Gastrocnemius medialis (tissue), 4 donors: Measurements from ENCODE around the gene RARG. TPM values are rescaled to one million over a fixed set of nuclear protein-coding genes. Genes with fewer than 3 reads are reported as not detected.
A peak's percentile ranks its signal among the peaks of the same experiment; 100 is the strongest.

ENCODE experiments used
- ATAC-seq, 2 donors: fragments of 150-250 bp; one replicate each; pipeline ENCODE4 v1.9.1; 2016
- DNase-seq, 2 donors: peaks; one replicate each; pipeline ENCODE4 v3.0.0-alpha.2; 2019
- H3K27ac ChIP-seq, 4 donors: fragments of 200-600 bp; sonication (generic); 1 replicate in 1 of 4; 2 replicates in 3 of 4; pipeline ENCODE4 v1.5.1; 2016 to 2018; ENCODE audit warnings: mild to moderate bottlenecking in 2 of 4, moderate library complexity in 1 of 4
- H3K27me3 ChIP-seq, 3 donors: fragments of 200-600 bp; sonication (generic) in 2 of 3; 1 replicate in 1 of 3; 2 replicates in 2 of 3; pipeline versions ENCODE4 v1.5.1 to v1.6.0; 2016 to 2019; ENCODE audit warnings: mild to moderate bottlenecking in 1 of 3, moderate library complexity in 1 of 3
- H3K36me3 ChIP-seq, 2 donors: fragments of 200-600 bp; sonication (generic) in 1 of 2; one replicate each; pipeline ENCODE4 v1.5.1; 2017 to 2018
- H3K4me1 ChIP-seq, 2 donors: fragments of 200-600 bp; sonication (generic) in 1 of 2; one replicate each; pipeline ENCODE4 v1.5.1; 2016 to 2017; ENCODE audit warnings: mild to moderate bottlenecking in 2 of 2
- H3K4me3 ChIP-seq, 4 donors: fragments of 200-600 bp; sonication (generic) in 3 of 4; 1 replicate in 1 of 4; 2 replicates in 3 of 4; pipeline ENCODE4 v1.5.1; 2016 to 2019; ENCODE audit warnings: mild to moderate bottlenecking in 2 of 4
- H3K9me3 ChIP-seq, 3 donors: fragments of 200-600 bp; sonication (generic) in 2 of 3; 1 replicate in 1 of 3; 2 replicates in 2 of 3; pipeline ENCODE4 v1.5.1; 2016 to 2019
- CTCF ChIP-seq, 5 experiments: fragments of 450-650 bp in 3 of 5; fragments of 200-600 bp in 2 of 5; sonication (generic) in 2 of 5; IDR thresholded peaks in 4 of 5; conservative IDR thresholded peaks in 1 of 5; 1 replicate in 4 of 5; 2 replicates in 1 of 5; pipeline ENCODE4 v1.5.1; 2016 to 2019; ENCODE audit warnings: antibody characterized with exemption in 5 of 5, mild to moderate bottlenecking in 3 of 5, moderate library complexity in 3 of 5
- POLR2A ChIP-seq, 2 donors: fragments of 450-650 bp; IDR thresholded peaks; one replicate each; pipeline ENCODE4 v1.6.1; 2017; ENCODE audit warnings: antibody characterized with exemption in 2 of 2, mild to moderate bottlenecking in 2 of 2, moderate library complexity in 2 of 2
- in situ Hi-C, 4 donors: fragments of 200-750 bp; cut with MboI; loops; one replicate each; pipeline versions ENCODE4 v1.15.0 to v1.8.0; 2017; ENCODE audit warnings: low sequenced_read_pairs in 4 of 4
- intact Hi-C: fragments of 100-400 bp; cut with DNase I; formaldehyde crosslinking; loops from one replicate; pipeline ENCODE4 v1.15.1; 2023; ENCODE audit warnings: low total_unique reads
- total RNA-seq, 4 donors: library from RNA; depleted of rRNA; stranded (reverse); fragments of >200 nt; gene quantifications; one replicate each; pipeline versions ENCODE4 v1.1.0 to v1.2.3, GENCODE V29; 2016

The RARG gene
- total RNA-seq, 4 donors from 2014 or later = 4.2 to 5.8 (median 4.9) TPM

GRCh38 chr12:53255996-53256395, 24.0 kb upstream of the RARG start:
- Histone ChIP-seq H3K27me3 (no peaks in the 10 kb centered on the region), H3K4me3 (no peak overlapping the region), H3K36me3 (peaks cover 0 to 9% of the 10 kb centered on the region in 2 donors), H3K4me1 (peaks cover 14% of the 10 kb centered on the region in 2 donors), H3K27ac (no peak overlapping the region), H3K9me3 (no peaks in the 10 kb centered on the region)
- TF ChIP-seq POLR2A (IDR thresholded peaks at IDR 0.05) (no peak), CTCF (IDR thresholded peaks at IDR 0.05 in 4 of 5, conservative IDR thresholded peaks at IDR 0.05 in 1 of 5) (no peak)
- DNase-seq (no peak), ATAC-seq (no peak)
- intact Hi-C loops (no loop called here), in situ Hi-C loops (no loop called here)

- H3K36me3 ChIP-seq = peaks cover 0 to 9% of the 10 kb centered on the region in 2 donors
- no peak for ATAC-seq
- intact Hi-C loops = loop anchor here (5.0 kb wide), 1 partner anchor 42 kb away; the partner anchor contains the start of genes MYG1 and PFDN5
- TF ChIP-seq POLR2A (IDR thresholded peaks at IDR 0.05) (no peak), CTCF (IDR thresholded peaks at IDR 0.05 in 4 of 5, conservative IDR thresholded peaks at IDR 0.05 in 1 of 5) (no peak)
- H3K4me1 ChIP-seq = peaks cover 16 to 17% of the 10 kb centered on the region in 2 donors
- DNase-seq = no peak
- H3K27me3 ChIP-seq = no peaks in the 10 kb centered on the region
- H3K9me3 ChIP-seq = no peaks in the 10 kb centered on the region
- no peak overlapping the region for H3K4me3 ChIP-seq
- in situ Hi-C loops = no loop called here
- no peak overlapping the region for H3K27ac ChIP-seq
Measured at GRCh38 chr12:53254816-53255545, 23.0 kb upstream of the RARG start.

- peaks cover 0 to 9% of the 10 kb centered on the region in 2 donors for H3K36me3 ChIP-seq
- intact Hi-C loops = loop anchor here (2.0 to 5.0 kb wide), 2 partner anchors 44 to 72 kb away; partner anchors contain the start of genes CSAD, MYG1, PFDN5 and ZNF740
- H3K27ac ChIP-seq = peak overlapping the region; percentile 92 to 97 (median 94)
- H3K4me3 ChIP-seq = peak overlapping the region in 3 of 4 donors; percentile 67 to 75 (median 67)
- DNase-seq = no peak
- no peaks in the 10 kb centered on the region for H3K9me3 ChIP-seq
- in situ Hi-C loops = no loop called here
- no peaks in the 10 kb centered on the region for H3K27me3 ChIP-seq
- peaks cover 16 to 17% of the 10 kb centered on the region in 2 donors for H3K4me1 ChIP-seq
- TF ChIP-seq CTCF (IDR thresholded peaks at IDR 0.05 in 4 of 5, conservative IDR thresholded peaks at IDR 0.05 in 1 of 5) (no peak), POLR2A (IDR thresholded peaks at IDR 0.05) (no peak)
- ATAC-seq = no peak
Measured at GRCh38 chr12:53253298-53253697, 21.3 kb upstream of the RARG start.

- peak overlapping the region; percentile 67 to 85 (median 71) for H3K4me3 ChIP-seq
- DNase-seq (no peak), ATAC-seq (peak in 1 of 2 donors; percentile 11)
- peaks cover 16 to 17% of the 10 kb centered on the region in 2 donors for H3K4me1 ChIP-seq
- peaks cover 0 to 9% of the 10 kb centered on the region in 2 donors for H3K36me3 ChIP-seq
- H3K27me3 ChIP-seq = no peaks in the 10 kb centered on the region
- TF ChIP-seq CTCF (IDR thresholded peaks at IDR 0.05 in 4 of 5, conservative IDR thresholded peaks at IDR 0.05 in 1 of 5) (peak in 1 of 5 experiments; percentile 42), POLR2A (IDR thresholded peaks at IDR 0.05) (no peak)
- H3K9me3 ChIP-seq = no peaks in the 10 kb centered on the region
- H3K27ac ChIP-seq = peak overlapping the region; percentile 92 to 97 (median 94)
- intact Hi-C loops (loop anchor here (1.0 to 5.0 kb wide), 4 partner anchors 16 to 73 kb away; partner anchors contain the start of genes CSAD, ESPL1, MYG1 and PFDN5), in situ Hi-C loops (no loop called here)
Measured at GRCh38 chr12:53252349-53252916, 20.4 kb upstream of the RARG start.
